IPS-11a (cell line): ENCODE data around the gene FBXL19.
A peak's percentile ranks its signal among the peaks of the same experiment; 100 is the strongest.
"Not testable (repeated sequence)": the region's sequence is repeated elsewhere in the genome, so short reads cannot be mapped to it uniquely, and the experiment has no call there.

ENCODE experiments used
- H3K4me3 ChIP-seq: one replicate; pipeline ENCODE4 v1.5.1; 2013; ENCODE audit warnings: low read depth, low read length, control low read depth

FBXL19 gene

GRCh38 chr16:30923554-30924075 is at the start of gene FBXL19:
Gene FBXL19, plus strand, starts transcription at chr16:30923572. Its CDS starts 2,183 bp downstream, at chr16:30925755.
- H3K4me3 ChIP-seq = peak within 1 kb of the TSS; percentile 78

GRCh38 chr16:30874244-30874820 is 49.0 kb upstream of the FBXL19 start:
- H3K4me3 ChIP-seq = peak overlapping the region; percentile 83

- H3K4me3 ChIP-seq = peak overlapping the region; percentile 83
Measured at GRCh38 chr16:30874821-30875717, 48.3 kb upstream of the FBXL19 start.

- peak overlapping the region; percentile 83 for H3K4me3 ChIP-seq
Measured at GRCh38 chr16:30875871-30876801, 47.2 kb upstream of the FBXL19 start.

GRCh38 chr16:30876867-30877266 is 46.5 kb upstream of the FBXL19 start:
- no peak overlapping the region for H3K4me3 ChIP-seq

GRCh38 chr16:30882429-30883310 is 40.7 kb upstream of the FBXL19 start:
- H3K4me3 ChIP-seq = no peak overlapping the region

GRCh38 chr16:30884760-30885159 is 38.6 kb upstream of the FBXL19 start:
- no peak overlapping the region for H3K4me3 ChIP-seq

GRCh38 chr16:30885196-30885595 is 38.2 kb upstream of the FBXL19 start:
- H3K4me3 ChIP-seq = no peak overlapping the region

GRCh38 chr16:30886145-30886544 is 37.2 kb upstream of the FBXL19 start:
- H3K4me3 ChIP-seq = no peak overlapping the region

- H3K4me3 ChIP-seq = no peak overlapping the region
Measured at GRCh38 chr16:30887927-30888326, 35.4 kb upstream of the FBXL19 start.

GRCh38 chr16:30888856-30889499 is 34.4 kb upstream of the FBXL19 start:
- H3K4me3 ChIP-seq = no peak overlapping the region

GRCh38 chr16:30889721-30890120 is 33.7 kb upstream of the FBXL19 start:
- no peak overlapping the region for H3K4me3 ChIP-seq

- H3K4me3 ChIP-seq = not testable (repeated sequence)
Measured at GRCh38 chr16:30891043-30891823, 32.1 kb upstream of the FBXL19 start.

- H3K4me3 ChIP-seq = peak overlapping the region; percentile 78
Measured at GRCh38 chr16:30892670-30893416, 30.5 kb upstream of the FBXL19 start.

GRCh38 chr16:30893417-30893743 is 30.0 kb upstream of the FBXL19 start:
- H3K4me3 ChIP-seq = peak overlapping the region; percentile 78

GRCh38 chr16:30893744-30894539 is 29.4 kb upstream of the FBXL19 start, which contains the start of gene BCL7C:
Gene BCL7C, minus strand, starts transcription at chr16:30894077. Its CDS starts 133 bp downstream, at chr16:30893944.
- H3K4me3 ChIP-seq = peak within 1 kb of the TSS; percentile 78
